A673 (cell line): Measurements from ENCODE around the gene EIF3A.

Source experiments
- CTCF ChIP-seq: fragments of 300-800, 200-600 bp; sonication (generic); conservative IDR thresholded peaks from 2 replicates; pipeline ENCODE4 v1.5.1; 2017; ENCODE audit warnings: low read depth, mild to moderate bottlenecking, antibody characterized with exemption, low read length, moderate library complexity, mixed read lengths
- EZH2 ChIP-seq: fragments of 200-600 bp; sonication (generic); IDR thresholded peaks from 2 replicates; pipeline ENCODE4 v1.6.1; 2017; ENCODE audit warnings: borderline replicate concordance, low read depth, mild to moderate bottlenecking, mixed read lengths, antibody characterized with exemption, low read length; ENCODE audit not compliant: poor library complexity, severe bottlenecking

DNA sequence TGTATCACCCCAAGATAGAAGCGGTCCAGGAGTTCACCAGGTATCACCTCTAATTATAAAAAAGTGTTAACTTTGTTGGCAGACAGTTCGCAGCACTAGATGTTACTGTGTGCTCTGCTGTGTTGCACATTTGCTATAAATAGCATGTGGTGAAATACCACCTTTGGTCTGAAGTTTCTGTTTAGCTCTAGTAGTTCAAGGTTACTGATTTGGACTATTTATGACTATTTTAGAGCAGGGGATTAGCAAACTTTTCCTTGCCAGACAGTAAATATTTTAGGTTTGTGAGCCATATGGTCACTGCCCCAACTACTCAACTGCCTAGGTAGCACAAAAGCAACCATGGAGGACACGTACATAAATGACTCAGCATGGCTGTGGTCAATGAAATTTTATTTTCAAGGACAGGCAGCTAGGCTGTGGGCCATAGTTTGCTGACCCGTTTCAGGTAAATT, 39.8 kb upstream of the EIF3A start:
- TF ChIP-seq CTCF (no peak), EZH2 (no peak)
